AG09319 (cell line): ENCODE data around the gene CUL4A.

Experiments
- DNase-seq: peaks from one replicate; pipeline ENCODE4 v3.0.0-alpha.2; 2010; ENCODE audit warnings: low read depth; ENCODE audit errors: extremely low read depth
- TF ChIP-seq, protein P1 (sequence below): IDR thresholded peaks from 2 replicates; pipeline ENCODE4 v1.5.1; 2011; ENCODE audit warnings: low read depth, mild to moderate bottlenecking, inconsistent platforms, low read length, moderate library complexity

CUL4A gene

DNA sequence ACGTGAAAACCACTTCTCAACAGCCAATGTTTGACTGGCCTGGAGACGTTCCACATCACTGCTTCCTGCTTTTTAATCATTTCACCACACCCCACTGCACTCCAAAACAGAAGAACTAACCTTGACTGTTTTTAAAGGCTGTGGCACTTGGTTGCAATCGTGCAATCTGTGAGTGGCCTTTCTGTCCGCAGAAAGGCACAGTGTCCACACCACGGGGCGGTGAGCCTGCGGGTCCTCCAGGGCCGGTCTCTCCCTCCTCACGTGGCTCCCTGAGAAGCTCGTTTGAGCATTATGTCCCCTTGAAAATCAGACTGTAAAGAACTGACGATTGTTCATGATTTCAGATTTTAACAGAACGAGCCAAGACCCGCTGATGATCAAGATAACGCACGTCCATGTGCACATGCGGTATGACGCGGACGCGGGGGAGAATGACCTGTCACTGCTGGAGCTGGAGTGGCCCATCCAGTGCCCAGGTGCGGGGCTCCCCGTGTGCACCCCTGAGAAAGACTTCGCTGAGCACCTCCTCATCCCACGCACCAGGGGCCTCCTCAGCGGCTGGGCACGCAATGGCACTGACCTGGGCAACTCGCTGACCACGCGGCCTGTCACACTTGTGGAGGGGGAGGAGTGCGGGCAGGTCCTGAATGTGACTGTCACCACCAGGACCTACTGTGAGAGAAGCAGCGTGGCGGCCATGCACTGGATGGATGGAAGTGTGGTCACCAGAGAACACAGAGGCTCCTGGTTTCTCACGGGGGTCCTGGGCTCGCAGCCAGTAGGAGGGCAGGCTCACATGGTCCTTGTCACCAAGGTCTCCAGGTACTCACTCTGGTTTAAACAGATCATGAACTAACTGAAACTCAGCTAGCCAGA lies 37.9 kb upstream of the CUL4A start:
- TF ChIP-seq, protein P1, sequence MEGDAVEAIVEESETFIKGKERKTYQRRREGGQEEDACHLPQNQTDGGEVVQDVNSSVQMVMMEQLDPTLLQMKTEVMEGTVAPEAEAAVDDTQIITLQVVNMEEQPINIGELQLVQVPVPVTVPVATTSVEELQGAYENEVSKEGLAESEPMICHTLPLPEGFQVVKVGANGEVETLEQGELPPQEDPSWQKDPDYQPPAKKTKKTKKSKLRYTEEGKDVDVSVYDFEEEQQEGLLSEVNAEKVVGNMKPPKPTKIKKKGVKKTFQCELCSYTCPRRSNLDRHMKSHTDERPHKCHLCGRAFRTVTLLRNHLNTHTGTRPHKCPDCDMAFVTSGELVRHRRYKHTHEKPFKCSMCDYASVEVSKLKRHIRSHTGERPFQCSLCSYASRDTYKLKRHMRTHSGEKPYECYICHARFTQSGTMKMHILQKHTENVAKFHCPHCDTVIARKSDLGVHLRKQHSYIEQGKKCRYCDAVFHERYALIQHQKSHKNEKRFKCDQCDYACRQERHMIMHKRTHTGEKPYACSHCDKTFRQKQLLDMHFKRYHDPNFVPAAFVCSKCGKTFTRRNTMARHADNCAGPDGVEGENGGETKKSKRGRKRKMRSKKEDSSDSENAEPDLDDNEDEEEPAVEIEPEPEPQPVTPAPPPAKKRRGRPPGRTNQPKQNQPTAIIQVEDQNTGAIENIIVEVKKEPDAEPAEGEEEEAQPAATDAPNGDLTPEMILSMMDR = no peak
- DNase-seq = no peak

DNA sequence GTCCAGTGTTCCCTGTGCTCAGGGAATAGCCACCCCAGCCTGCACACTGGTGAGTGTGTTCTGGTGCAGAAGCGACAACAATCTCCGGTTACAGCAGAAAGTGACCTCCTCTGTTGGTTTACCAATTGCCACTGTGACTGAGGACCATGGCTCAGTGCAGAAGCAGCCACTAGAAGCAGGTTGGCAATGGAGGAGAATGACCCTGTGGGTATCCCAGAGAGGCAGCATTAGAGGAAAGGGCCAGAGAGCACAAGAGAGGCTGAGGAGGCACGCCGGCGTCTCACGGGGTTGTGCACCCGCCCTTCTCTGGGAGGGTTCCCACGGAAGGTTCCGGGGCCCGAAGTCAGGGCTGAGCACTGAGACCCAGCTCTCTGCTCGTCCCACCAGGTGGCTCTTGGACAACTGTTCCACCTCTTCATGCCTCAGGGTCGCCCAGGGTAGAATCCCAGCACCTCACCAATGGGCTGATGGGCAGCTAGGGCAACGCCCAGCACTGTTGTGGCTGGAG lies 36.9 kb upstream of the CUL4A start:
- TF ChIP-seq, protein P1 = no peak
- no peak for DNase-seq

DNA sequence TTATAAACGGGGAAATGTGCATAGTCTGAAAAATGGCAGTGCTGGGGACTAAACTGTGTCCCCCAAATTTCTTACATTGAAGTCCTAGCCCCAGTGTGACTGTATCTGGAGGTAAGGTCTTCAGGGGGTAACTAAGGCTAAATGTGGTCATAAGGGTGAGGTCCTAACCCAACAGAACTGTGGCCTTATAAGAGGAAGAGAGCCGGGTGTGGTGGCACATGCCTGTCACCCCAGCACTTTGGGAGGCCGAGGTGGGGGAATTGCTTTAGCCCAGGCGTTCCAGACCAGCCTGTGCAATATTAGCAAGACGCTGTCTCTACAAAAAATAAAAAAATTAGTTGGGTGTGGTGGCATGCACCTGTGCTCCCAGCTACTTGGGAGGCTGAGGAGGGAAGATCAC lies 33.1 kb upstream of the CUL4A start:
- TF ChIP-seq, protein P1 = no peak
- DNase-seq = no peak

DNA sequence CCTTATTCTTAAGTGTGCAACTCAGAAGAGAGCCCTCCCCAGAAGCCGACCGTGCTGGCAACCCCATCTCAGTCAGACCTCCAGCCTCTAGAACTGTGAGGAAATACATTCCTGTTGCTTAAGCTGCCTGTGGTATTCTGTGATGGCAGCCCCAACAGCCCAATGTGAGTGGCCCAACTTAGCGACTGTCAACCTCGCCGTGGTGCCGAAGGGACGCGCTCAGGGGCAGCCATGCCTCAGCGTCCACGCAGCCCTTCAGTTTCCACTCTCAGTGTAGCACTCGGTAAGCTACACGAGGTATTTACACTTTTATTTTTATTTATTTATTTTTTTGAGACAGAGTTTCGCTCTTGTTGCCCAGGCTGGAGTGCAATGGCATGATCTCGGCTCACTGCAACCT lies 32.6 kb upstream of the CUL4A start:
- DNase-seq = no peak
- TF ChIP-seq, protein P1 = no peak

DNA sequence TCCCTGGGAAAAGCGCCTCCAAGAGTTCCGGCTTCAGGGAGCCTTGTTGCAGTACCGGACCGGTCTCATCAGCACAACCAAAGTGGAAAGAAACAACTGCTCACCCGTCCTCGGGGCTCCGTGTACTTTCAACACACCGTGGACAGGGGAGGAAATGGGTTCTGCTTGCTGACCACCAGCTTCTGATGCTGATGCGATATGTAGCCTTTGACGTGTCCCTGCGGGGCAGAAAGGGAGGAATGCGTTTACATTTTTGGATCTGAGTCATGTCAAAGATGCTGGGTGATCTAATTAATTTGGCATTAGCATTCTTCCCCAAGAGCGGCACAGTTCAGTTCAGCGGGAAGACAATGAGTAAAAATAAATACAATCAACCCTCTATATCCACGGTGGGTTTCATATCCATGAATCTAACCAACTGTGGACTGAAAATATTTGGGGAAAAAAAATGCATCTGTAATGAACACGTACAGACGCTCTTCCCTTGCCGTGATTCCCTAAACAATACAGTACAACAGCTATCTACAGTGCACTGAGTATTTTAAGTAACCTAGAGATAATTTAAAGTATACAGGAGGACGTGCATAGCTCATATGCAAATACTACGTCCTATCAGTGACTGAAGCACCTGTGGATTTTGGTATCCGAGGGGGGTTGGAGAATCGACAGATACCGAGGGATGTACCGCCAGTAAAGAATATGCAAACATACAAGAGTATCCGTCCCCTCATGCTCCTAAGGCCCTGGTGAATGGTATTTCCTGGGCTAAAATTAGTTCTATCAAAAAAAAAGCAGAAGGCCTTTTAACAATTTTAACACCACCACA lies 31.1 kb upstream of the CUL4A start:
- TF ChIP-seq, protein P1 = no peak
- peak; percentile 77 for DNase-seq

DNA sequence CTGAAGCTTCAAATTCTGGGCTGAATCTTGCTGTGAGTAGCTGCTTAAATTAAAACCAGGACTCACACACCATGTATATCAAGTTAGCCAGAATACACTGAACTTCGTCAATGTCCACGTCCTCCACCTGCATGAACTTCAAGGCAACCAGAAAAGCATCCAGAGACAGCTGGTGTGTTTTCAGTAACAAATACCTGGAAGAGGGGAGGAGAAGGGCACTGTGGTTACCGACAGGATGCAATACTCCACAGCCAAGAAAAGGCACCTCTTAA lies 30.6 kb upstream of the CUL4A start:
- TF ChIP-seq, protein P1 = no peak
- DNase-seq = no peak
